Measurements from ENCODE around the gene GOLGA5.
"Not testable (repeated sequence)": the region's sequence is repeated elsewhere in the genome, so short reads cannot be mapped to it uniquely, and the experiment has no call there.

The GOLGA5 gene, protein sequence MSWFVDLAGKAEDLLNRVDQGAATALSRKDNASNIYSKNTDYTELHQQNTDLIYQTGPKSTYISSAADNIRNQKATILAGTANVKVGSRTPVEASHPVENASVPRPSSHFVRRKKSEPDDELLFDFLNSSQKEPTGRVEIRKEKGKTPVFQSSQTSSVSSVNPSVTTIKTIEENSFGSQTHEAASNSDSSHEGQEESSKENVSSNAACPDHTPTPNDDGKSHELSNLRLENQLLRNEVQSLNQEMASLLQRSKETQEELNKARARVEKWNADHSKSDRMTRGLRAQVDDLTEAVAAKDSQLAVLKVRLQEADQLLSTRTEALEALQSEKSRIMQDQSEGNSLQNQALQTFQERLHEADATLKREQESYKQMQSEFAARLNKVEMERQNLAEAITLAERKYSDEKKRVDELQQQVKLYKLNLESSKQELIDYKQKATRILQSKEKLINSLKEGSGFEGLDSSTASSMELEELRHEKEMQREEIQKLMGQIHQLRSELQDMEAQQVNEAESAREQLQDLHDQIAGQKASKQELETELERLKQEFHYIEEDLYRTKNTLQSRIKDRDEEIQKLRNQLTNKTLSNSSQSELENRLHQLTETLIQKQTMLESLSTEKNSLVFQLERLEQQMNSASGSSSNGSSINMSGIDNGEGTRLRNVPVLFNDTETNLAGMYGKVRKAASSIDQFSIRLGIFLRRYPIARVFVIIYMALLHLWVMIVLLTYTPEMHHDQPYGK

DNA sequence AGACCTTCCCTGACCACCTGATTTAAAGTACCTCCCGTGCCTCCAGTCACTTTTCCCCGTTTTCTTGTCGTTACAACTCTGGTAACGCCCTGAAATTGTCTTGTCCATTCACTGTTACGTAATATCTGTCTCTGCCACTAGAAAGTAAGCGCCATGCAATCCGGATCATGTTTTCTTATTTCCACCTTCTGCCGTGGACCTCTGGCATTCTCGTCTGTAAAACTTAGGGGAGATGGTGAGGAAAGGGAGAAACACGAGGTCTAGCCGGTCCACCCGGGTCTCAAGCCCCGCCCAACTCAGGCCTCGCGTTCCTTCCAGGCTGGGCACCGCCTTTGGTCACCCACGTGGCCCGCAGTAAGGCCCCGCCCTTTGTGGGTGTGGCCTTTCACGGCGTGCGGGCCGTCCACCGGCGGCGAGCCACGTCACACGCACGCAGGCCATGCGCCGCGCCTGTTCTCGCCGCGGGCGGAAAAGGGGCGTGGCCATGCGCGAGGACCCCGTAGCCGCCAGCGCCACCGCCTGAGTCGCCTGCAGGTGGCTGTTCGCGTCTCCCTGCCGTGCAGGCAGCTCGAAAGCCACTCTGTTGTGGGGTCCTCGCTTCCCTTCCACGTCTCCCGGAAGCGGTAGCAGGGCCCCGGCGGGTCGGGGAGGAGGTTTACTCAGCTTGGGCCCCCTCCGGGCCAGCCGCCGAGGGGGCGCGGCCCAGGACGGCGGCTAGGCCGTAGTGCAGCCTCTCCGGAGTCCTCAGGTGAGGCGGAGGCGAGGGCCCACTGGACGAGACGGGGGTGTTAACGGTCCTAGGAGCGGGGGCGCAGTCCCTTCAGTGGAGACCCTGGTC lies at the start of gene GOLGA5:
Gene GOLGA5, plus strand, starts transcription at position 597 of the 838 bp plus-strand sequence. CDS start 3,133 bp downstream, outside the sequence.
- DNase-seq = peak; percentile 99

DNA sequence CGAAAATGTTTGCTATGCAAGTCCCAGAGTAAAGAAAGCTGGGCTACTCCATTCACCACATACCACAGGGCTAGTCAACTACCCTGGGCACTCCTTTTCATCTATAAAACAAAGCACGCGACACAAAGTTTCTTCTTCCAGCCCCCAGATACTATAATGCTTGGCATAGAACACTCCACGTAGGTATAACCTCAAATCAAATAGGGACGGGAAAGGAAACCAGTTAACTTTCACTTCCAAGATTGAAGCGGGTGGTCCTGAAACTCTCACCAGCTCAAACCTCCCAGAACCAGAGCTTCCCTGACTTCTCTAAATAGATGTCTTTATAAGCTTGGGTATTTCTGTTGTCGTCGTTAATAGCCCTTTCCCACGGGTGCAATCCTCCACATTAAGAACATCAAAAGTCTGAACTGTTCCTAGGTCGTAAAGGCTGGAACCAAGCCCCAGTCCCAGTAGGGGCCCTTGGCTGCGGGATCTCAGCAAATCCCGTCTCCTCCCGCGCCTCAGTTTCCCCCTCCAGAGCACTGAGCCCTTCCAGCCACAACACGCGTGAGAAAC lies 46.3 kb upstream of the GOLGA5 start:
- peak; percentile 32 for DNase-seq

DNA sequence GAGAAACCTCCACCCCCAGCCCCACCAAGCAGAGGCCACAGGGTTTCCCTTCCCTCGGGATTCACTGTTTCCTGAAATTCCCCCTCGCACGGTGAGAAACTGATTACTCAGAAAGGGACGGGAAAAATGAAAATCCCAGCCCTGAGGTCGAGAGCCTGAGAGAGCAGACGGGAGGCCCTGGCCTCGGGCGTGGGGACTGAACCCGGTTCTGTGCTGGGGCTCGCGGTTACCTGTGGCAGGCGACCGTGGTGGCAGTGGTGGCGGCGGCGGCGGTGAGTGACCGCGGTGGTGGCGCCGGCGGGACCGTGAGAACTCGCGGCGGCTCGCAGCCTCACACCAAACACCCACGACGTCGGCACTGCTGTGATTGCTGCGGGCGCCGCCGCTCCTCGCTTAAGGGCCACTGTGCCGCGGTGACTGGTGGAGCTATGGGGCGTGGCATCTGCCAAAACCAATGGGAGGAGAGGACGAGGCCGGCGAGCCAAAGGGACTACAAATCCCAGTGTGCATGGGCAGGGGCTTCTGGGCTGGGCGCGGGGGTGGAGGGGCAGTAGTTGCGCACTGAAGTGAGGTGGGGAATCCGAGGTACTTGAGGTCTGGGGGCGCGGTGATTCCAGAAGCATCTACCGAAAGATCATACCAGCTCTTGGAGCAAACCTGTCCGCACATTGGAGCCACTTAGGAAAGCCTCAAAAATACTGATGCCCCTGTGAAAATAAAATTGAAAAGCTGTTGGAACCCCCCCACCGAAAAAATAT lies 45.7 kb upstream of the GOLGA5 start, which contains the start of gene LGMN:
Gene LGMN, minus strand, starts transcription at position 369 of the 758 bp plus-strand sequence. CDS start 15,841 bp downstream, outside the sequence.
- peak; percentile 95 for DNase-seq

DNA sequence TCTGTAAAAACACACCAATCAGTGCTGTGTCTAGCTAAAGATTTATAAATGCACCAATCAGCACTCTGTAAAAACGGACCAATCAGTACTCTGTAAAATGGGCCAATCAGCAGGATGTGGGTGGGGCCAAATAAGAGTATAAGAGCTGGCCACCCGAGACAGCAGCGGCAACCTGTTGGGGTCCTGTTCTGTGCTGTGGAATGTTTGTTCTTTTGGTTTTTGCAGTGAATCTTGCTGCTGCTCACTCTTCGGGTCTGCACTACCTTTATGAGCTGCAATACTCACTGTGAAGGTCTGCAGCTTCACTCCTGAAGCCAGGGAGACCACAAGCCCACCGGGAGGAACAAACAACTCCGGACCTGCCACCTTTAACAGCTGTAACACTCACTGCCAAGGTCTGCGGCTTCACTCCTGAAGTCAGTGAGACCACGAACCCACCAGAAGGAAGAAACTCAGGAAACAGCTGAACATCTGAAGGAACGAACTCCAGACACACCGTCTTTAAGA lies 43.8 kb upstream of the GOLGA5 start:
- not testable (repeated sequence) for DNase-seq

DNA sequence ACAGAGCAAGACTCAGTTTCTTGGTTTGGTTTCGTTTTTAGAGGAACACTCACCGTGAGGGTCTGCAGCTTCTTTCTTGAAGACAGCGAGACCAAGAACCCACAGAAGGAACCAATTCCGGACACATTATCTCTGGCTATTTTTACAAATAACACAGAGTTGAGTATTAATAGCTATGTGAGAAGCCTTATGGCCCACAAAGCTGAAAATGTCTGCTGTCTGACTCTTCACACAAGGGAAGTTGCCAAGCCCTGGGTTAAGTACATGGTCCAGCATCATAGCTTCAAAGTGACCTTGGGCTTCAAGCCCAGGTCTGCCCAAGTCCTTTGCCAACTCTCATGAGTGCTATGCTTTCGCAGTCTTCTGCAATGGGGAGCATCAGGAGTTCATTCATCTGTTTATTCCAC lies 43.1 kb upstream of the GOLGA5 start:
- DNase-seq = no peak

DNA sequence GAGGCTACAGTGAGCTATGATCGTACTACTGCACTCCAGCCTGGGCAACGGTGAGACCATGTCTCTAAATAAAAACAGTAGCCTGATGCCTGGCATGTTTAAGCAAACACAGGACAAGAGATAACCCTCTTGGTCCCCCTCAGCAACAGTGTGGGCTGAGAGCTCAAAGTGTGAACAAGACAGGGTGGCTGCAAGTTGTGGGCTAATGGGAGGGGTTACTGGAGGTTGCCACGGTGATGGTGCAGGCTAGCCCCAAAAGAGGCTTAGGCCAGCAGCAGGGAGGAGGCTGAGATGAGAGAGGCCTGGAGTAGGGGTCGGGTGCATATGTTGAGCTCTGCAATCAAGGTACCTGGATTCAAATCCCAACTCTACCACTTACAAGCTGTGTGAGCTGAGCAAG lies 42.3 kb upstream of the GOLGA5 start:
- DNase-seq = no peak

DNA sequence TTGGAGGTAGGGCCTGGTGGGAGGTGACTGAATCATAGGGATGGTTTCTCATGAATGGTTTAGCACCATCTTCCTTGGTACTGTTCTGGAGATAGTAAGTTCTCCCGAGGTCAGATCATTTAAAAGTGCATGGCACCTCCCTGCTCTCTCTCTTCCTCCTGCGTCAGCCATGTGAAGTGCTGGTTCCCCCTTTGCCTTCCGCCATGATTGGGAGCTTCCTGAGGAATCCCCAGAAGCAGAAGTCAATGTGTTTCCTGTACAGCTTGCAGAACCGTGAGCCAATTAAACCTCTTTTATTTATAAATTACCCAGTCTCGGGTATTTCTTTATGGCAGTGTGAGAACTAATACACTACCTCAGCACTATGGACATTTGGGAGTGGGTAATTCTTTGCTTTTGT lies 40.9 kb upstream of the GOLGA5 start:
- no peak for DNase-seq

DNA sequence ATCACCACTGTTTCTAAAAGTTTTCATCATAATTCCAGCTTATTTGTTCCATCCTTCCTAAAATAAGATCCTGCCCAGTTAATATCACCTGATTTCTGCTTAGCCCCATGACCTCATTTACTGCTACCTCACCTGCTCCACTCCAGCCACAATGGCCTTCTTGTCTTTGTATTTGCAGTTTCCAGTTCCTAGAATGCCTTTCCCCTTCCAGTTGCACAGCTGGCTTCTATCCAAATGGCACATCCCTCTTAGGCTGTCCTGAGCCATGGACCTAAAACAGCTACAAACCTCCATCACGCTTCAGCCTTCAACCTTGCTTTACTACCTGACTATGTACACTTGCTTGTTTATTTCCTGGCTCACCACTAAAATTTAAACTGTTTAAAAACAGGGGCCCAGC lies 39.1 kb upstream of the GOLGA5 start:
- DNase-seq = no peak

DNA sequence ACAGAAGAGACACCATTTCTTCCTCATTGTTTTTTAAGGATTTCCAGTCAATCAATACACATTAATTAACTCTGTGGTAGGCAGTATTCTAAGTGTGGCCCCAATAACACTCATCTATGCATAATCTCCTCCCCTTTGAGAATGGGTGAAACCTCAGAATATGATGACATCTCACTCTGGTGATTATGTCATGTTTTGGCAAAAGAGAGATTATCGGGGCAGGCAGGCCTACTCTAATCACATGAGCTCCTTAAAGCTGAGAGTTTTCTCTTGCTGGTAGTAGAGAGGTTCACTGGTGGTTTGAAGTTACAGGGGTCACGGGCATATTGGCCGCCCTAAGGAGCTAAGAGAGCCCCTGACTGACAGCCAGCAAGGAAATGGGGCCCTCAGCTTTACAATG lies 38.6 kb upstream of the GOLGA5 start:
- DNase-seq = no peak

DNA sequence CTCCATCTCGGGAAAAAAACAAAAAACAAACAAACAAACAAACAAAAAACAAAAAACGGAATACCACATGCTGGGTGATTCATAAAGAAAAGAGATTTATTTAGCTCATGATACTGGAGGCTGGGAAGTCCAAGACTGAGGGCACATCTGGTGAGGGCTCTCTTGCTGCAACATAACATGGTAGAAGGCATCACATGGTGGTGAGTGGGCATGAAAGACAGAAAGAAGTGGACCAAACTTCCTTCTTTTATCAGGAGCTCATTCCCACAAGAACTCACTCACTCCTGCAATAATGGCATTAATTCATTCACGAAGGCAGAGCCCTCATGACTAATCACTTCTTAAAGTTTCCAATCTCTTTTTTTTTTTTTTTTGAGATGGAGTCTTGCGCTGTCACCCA lies 37.7 kb upstream of the GOLGA5 start:
- DNase-seq = no peak

DNA sequence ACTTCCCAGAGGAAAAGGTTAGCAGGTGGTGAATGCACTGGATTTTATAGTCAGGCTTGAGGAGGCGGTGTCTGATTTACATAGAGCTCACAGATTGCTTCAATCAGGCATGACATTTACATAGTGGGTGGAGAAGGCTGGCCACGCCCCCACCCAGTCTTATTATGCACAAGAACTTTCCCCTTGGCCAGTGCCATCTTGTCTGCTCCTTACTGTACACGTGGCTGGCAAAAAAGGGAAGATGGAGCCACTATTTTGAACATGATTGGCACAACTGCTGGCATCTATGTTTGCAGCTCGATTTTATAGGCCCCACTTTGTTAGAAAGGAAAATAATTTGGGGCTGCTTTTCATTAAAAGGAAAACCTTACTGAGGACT lies 34.8 kb upstream of the GOLGA5 start:
- DNase-seq = no peak

DNA sequence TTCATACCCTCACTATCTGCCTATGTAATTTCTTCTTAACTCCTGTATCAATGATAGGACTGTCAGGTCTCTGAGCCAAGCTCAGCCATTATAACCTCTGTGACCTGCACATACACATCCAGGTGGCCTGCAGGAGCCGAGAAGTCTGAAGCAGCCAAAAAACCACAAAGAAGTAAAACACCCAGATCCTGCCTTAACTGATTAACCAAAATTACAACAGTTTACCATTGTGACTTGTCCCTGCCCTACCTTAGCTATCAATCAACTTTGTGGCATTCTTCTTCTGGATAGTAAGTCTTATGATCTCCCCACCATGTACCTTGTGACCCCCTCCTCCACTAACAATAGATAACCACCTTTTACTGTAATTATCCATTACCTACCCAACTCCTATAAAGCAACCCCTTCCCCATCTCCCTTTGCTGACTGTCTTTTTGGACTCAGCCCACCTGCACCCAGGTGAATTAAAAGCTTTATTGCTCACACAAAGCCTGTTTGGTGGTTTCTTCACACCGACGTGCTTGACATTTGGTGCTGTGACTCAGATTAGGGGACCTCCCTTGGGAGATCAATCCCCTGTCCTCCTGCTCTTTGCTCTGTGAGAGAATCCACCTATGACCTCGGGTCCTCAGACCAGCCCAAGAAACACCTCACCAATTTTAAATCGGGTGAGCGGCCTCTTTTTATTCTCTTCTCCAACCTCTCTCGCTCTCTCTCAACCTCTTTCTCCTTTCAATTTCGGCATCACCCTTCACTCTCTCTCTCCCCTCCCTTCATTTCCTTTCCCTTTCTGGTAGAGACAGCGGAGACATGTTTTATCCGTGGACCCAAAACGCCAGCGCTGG lies 34.2 kb upstream of the GOLGA5 start:
- no peak for DNase-seq

DNA sequence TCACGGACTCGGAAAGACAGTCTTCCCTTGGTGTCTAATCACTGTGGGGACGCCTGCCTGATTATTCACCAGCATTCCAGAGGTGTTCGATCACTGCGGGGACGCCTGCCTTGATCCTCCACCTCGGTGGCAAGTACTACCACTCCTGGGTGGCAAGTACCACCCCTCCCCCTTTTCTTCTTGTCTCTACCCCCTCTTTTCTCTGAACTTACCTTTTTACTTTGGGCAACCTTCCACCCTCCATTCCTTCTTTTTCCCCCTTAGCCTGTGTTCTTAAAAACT lies 33.6 kb upstream of the GOLGA5 start:
- no peak for DNase-seq

DNA sequence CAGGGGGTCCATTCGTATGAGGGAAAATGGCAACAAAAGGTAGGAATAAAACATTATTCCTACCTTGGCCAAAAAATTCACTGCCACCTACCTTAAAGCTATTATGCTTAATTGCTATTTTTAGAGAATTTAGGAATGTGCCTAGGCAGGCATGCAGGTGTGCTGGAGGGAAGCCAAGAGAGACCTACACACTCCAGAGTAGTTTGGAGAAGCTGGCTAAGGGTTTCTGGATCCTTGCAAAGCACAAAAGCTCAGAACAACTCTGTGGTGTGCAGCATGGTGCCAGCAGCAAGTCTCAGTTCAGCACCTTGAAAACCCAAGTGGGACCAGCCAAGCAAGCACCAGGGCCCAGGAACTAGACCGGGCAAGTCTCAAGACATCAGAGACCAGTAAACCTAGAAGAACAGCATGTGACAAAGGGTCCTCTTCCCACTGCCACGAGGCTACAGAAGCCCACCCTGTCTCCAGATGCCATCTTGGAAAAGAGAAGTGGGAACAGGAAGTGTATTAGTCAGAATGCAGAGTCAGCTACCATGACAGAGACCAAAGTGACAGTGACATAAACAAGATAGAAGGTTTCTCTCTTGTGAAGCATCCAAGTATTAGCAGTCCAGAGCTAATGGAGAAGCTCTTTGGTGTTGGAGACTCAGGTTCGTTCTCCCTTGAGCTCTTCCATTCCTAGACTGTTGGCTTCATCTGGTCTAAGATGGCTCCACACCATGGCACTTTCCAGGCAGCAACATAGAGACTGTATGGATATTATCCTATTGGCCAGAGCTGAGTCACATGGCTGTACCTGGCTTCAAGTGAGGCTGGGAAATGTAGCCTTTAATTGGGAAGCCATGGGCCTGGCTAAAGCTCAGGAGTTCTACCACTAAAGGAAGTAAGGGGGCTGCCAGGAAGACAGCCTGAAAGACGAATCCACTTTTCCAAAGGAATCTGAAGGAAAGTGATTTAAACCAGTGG lies 30.2 kb upstream of the GOLGA5 start:
- DNase-seq = not testable (repeated sequence)

DNA sequence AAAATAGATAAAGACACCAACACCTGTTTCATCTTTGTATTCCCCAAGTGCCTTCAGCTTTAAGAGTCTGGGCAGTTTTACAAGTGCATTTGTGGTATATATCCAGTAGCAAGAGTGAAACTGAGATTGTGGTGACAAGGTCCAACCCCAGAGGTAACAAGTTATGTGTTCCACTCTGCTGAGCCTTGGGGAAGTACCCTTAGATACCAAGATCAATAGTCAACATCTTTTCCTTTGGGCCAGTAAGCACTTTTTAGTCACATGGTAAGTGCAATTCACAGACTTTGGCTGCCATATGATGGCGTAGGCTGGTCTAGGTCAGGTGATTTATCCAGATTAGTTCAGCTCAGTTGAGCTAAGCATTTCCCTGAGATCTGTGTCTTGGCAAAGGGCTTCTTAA lies 25.9 kb upstream of the GOLGA5 start:
- not testable (repeated sequence) for DNase-seq

DNA sequence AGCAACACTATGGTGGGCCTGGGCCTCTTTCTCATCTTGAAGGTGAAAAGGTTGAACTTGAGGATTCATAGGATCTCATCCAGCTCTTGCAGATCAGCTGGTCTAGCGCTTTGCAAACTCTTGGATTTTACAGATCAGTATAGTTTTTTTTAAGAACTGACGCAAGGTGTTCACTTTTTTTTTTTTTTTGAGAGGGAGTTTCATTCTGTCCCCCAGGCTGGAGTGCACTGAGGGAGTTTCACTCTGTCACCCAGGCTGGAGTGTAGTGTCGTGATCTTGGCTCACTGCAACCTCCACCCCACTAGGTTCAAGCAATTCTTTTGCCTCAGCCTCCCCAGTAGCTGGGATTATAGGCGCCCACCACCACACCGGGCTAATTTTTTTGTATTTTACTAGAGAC lies 25.3 kb upstream of the GOLGA5 start:
- DNase-seq = no peak

DNA sequence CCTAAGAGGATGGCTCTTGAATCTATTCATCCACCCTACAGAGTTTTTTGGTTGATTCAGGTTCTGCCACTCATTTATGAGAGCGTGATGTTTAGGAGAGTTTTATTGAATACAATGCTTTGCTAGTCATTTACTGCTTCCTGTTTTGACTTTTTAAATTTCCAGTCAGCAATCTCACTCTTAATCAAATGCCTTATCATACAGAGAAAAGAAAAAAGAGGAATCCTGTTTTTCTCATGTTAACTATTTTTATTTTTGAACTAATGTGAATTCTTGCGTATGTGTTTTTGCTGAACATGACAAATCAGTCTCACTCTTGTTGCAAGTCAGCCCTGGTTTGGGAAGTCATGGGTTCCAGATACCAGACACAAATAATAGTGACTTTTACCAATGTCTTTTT lies 23.6 kb upstream of the GOLGA5 start:
- no peak for DNase-seq

DNA sequence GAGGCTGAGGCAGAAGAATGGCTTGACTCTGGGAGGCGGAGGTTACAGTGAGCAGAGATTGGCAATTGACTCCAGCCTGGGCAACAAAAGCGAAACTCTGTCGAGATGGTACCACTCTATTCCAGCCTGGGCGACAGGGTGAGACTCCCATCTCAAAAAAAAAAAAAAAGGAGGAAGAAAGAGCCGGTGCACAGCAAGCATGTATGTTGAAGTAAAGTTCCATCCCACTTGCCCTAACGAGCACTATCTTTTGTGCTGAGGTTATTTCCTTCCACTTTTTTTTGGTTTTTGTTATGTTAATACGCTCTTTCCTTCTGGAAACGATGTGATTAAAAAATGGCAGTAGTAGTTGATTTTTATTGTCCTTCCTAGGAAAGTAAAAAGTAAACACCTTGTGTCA lies 19.5 kb upstream of the GOLGA5 start:
- no peak for DNase-seq

DNA sequence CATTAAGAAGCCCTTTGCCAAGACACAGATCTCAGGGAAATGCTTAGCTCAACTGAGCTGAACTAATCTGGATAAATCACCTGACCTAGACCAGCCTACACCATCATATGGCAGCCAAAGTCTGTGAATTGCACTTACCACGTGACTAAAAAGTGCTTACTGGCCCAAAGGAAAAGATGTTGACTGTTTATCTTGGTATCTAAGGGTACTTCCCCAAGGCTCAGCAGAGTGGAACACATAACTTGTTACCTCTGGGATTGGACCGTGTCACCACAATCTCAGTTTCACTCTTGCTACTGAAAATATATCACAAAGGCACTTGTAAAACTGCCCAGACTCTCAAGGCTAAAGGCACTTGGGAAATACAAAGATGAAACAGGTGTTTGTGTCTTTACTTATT lies 18.8 kb upstream of the GOLGA5 start:
- DNase-seq = not testable (repeated sequence)

All from femur (tissue), 1 donor.